ENCODE measurements around the gene POLD4. TPM values are rescaled to one million over a fixed set of nuclear protein-coding genes. Genes with fewer than 3 reads are reported as not detected.
A peak's percentile ranks its signal among the peaks of the same experiment; 100 is the strongest.

POLD4 gene
- total and polyA plus RNA-seq, 2 of the 13 experiments (the other 11 are each of a cell fraction or from before 2014, with no cell fraction given), result 10.5 to 27.4 TPM

- TF ChIP-seq RNF219 (CRISPR knock-in tag; IDR thresholded peaks at IDR 0.05) (no peak), ZBTB42 (CRISPR knock-in tag; IDR thresholded peaks at IDR 0.05) (peak; percentile 84), ZBTB21 (CRISPR knock-in tag; IDR thresholded peaks at IDR 0.05) (no peak), ZBTB10 (CRISPR knock-in tag; IDR thresholded peaks at IDR 0.05; ENCODE audit: borderline replicate concordance) (0 out of 2 replicates have a peak, but pooled peaks have one; percentile 41), MTERF4 (CRISPR knock-in tag; IDR thresholded peaks at IDR 0.05) (0 out of 2 replicates have a peak, but pooled peaks have one; percentile 57), POLR2AphosphoS2 (IDR thresholded peaks at IDR 0.05; ENCODE audit: low read depth, low read length) (no peak), BORCS8-MEF2B (CRISPR knock-in tag; IDR thresholded peaks at IDR 0.05) (peak; percentile 97), ZNF510 (CRISPR knock-in tag; IDR thresholded peaks at IDR 0.05; ENCODE audit: low read depth) (no peak), ZFP62 (CRISPR knock-in tag; IDR thresholded peaks at IDR 0.05) (no peak), PATZ1 (CRISPR knock-in tag; IDR thresholded peaks at IDR 0.05) (no peak; the same call in 1 of the 2 replicates), RAD51 (IDR thresholded peaks at IDR 0.05; ENCODE audit: borderline replicate concordance) (peak; percentile 100), ZNF275 (CRISPR knock-in tag; IDR thresholded peaks at IDR 0.05; ENCODE audit: borderline replicate concordance) (no peak), FOXJ3 (CRISPR knock-in tag; IDR thresholded peaks at IDR 0.05; ENCODE audit: borderline replicate concordance) (no peak), ZFP41 (CRISPR knock-in tag; IDR thresholded peaks at IDR 0.05; ENCODE audit: borderline replicate concordance) (peak; percentile 68; the same call in 1 of the 2 replicates), ZNF160 (CRISPR knock-in tag; IDR thresholded peaks at IDR 0.05) (no peak), PAF1 (CRISPR knock-in tag; IDR thresholded peaks at IDR 0.05) (no peak), SMYD3 (CRISPR knock-in tag; IDR thresholded peaks at IDR 0.05) (no peak; the same call in 1 of the 2 replicates), CENPBD1 (CRISPR knock-in tag; IDR thresholded peaks at IDR 0.05; ENCODE audit: borderline replicate concordance, low read depth) (no peak), AHR (CRISPR knock-in tag; IDR thresholded peaks at IDR 0.05) (peak; percentile 66; the same call in 1 of the 2 replicates)
Measured at GRCh38 chr11:67391304-67392182, 38.2 kb upstream of the POLD4 start, which contains the start of gene RAD9A (continued).
